ENCODE data around the gene ITGAL.

DNA sequence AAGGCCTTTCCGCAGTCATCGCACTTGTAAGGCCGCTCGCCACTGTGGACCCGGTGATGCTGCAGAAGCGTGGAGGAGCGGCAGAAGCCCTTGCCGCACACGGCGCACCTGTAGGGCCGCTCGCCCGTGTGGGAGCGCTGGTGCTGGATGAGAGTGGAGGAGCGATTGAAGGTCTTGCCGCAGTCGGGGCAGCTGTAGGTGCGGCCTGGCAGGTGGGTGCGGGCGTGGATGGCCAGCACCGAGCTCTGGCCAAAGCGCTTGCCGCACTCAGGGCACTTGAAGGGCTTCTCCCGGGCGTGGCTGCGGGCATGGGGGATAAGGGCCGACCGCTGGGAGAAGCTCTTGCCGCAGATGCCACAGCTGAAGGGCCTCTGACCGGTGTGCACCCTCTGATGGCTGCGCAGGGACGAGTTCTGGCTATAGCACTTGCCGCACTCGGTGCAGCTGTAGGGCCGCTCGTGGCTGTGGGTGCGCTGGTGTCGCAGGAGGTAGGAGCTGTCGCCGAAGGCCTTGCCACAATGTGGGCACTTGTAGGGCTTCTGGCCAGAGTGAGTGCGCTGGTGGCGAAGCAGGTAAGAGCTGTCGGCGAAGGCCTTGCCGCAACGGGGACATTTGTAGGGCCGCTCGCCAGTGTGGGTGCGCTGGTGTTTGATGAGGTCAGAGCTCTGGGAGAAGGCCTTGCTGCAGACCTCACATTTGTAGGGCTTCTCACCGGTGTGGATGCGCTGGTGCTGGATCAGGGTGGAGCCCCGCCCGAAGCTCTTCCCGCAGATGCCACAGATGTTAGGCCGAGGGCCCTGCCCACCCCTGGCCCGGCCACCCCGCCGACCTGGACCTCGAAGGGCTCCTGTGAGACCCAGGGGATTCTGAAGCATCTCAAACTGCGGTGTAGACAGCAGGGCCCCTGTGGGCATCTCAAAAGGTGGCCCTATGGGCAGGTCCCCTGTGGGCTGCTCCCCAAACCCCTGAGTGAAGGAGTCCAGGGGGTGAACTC lies 52.3 kb downstream of the ITGAL start:
- TF ChIP-seq REST (IDR thresholded peaks at IDR 0.05; ENCODE audit: low read depth), result no peak
- no peak for TF ChIP-seq MAX (IDR thresholded peaks at IDR 0.05)
